HuH-7.5 (cell line): ENCODE results near the gene TDG.
A peak's percentile ranks its signal among the peaks of the same experiment; 100 is the strongest.
"Not testable (repeated sequence)": the region's sequence is repeated elsewhere in the genome, so short reads cannot be mapped to it uniquely, and the experiment has no call there.

Source experiments
- DNase-seq: peaks from one replicate; pipeline ENCODE4 v3.0.0; 2011; ENCODE audit warnings: low spot score

The TDG gene

DNA sequence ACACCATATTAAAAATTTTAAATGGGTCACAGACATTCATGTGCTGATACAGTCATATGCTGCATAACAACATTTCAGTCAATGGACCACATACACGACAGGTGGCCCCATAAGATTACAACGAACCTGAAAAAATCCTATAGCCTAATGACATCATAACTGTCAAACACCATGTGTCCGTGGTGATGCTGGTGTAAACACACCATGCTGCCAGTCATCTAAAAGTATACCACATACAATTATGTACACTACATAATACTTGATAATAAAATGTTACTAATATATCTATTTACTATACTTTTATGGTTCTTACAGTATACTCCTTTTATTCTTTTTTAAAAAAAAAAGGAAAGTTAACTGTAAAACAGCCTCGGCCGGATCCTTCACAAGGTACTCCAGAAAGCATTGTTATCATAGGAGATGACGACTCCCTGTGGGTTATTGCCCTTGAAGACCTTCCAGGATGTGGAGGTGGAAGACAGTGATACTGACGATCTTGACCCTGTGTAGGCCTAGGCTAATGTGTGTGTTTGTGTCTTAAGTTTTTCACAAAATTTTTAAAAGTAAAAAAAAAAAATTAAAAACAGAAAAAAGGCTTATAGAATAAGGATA, 5.0 kb upstream of the TDG start:
- DNase-seq: no peak

DNA sequence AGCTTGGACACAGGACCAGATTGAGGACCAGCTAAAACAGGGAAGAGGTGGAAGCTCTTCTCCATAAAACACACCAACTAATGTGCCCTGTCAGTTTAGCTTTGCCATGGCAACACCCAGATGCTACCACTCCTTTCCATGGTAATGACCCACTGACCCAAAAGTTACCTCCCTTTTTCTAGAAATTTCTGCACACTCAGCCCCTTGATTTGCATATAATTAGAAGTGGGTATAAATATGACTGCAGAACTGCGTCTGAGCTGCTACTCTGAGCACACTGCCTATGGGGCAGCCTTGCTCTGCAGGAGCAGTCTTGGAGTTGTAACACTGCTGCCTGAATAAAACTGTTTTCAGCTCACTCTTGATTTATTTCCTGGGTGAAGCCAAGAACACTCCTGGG, 3.2 kb upstream of the TDG start:
- DNase-seq: no peak

DNA sequence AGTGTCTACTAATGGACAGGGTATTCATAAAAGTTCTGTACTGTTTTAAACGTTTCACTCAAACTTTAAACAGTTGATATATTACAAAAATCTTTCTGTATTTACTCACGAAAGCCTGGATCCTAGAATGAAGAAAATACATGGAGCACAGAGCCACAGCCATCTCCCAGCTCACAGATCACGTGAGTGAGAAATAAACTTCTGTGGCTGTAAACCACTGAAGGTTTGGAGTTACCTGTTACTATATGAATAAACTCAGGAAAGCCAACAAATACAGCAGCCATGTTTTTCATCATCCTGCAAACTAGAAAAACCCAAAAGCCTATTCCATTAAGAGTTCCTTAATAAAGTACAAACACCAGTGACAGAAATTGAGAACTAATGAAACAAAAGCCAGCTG, 867 bp upstream of the TDG start:
- no peak for DNase-seq

DNA sequence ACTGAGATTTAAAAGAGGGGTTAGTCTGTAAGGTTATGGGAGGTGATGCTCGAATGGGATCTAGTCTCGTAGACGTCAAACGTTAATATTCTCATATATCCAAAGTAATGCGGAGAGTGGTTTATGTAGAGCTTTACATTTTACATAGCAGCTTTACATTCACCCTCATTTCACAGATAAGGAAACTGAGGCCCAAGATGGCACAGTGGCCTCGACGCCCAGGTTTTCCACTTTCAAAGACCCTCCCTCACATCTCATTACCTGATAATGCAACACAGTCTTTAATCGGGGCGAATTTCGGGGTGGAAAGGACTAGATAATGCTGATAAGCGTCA, 450 bp upstream of the TDG start:
- DNase-seq: no peak

DNA sequence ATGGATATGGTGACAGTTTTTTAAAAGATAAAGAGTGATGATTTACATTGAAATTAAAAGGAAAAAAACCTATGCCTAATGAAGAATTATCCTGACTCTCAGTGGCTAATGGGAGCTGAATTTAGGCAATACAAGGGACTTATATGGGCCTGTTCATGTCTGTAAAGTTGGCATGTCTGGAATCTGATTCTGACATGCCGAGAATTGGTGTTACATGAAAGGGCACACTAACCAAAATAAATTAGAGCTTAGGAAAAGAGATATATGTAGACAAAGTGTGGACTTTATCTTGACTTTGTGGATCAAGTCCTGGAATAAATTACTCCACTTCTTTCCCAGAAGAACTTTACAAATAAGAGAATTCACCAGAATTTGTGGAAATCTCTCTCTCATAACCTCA, 1.1 kb downstream of the TDG start:
- no peak for DNase-seq

DNA sequence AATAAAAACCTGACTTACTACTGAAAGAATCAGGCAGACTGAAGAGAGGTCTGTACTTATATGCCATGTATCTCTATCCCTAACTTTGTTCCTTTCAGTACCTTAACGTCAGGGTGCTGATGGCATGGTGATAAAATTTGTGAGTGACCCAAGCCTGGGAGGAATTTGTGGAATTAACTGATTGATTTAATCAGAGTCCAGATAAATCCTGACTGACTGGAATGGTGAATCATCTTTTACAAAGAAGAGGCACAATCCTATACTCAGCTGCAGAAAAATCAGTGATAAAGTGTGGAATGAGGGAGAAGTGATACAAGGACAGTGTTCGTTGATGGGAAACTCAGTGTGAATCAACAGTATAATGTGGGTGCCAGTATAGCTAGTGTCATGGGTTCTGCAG, 3.7 kb downstream of the TDG start:
- no peak for DNase-seq

DNA sequence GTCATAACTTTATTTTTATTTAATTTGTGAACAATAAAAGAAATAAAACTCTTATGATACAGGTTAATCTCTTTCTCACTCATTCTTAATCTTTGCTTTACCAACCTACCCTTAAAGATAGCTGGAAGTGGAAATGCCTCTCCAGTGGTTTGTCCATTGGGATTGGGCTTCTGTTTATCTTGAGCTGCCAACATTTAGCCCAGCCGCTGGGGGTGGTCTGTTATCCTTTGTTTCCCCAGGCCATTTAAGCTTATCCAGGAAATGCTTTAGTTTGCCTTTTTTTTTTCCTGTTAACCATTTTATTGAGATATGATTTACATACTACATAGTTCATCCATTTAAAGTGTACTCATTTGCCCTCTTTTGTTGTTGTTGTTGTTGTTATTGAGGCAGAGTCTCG, 8.2 kb downstream of the TDG start:
- DNase-seq: no peak

DNA sequence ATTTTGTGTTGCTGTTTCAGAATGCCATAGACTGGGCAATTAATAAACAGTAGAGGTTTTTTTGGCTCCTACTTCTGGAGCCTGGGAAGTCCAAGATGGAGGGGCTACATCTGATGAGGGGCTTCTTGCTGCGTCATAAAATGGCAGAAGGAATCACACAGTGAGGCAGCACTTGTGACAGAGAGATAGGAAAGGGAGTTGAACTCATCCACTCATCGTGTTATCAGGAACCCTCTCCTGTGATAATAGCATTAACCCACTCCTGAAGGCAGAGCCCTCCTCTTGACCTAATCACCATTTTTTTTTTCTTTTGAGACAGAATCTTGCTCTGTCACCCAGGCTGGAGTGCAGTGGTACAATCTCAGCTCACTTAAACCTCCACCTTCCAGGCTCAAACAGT, 9.7 kb downstream of the TDG start:
- DNase-seq: no peak

DNA sequence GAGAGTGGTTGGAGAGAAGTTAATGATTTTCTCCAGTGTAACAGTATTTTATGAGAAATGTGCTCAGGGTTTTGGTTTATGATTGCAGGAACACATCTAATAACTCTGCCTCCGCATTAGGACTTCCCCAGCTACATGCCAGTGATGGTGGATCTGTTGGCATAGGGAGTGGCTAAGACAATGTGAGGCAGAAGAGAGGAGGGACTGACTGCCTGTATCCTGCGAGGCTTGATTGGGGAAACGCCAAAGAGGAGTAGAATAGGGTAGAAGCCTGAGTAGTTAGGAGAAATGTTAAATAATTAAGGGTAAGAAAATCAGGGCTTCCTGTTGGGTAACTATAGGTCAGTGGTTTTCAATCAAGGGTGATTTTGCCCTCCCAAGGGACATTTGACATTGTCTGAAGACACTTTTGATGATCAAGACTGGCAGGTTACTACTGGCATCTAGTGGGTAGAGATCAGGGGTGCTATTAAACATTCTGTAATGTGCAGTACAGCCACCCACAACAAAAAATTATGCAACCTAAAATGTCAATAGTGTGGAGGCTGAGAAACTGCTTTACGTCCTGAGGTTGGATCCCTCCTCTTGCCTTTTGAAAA, 12.8 kb downstream of the TDG start:
- no peak for DNase-seq

DNA sequence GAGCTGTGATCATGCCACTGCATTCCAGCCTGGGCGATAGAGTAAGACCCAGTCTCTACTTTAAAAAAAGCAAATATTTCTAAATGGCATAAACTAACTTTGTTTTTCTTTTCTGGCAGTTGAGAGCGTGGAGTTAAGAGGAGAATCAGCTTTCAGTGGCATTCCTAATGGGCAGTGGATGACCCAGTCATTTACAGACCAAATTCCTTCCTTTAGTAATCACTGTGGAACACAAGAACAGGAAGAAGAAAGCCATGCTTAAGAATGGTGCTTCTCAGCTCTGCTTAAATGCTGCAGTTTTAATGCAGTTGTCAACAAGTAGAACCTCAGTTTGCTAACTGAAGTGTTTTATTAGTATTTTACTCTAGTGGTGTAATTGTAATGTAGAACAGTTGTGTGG, 21.2 kb downstream of the TDG start:
- DNase-seq: no peak

DNA sequence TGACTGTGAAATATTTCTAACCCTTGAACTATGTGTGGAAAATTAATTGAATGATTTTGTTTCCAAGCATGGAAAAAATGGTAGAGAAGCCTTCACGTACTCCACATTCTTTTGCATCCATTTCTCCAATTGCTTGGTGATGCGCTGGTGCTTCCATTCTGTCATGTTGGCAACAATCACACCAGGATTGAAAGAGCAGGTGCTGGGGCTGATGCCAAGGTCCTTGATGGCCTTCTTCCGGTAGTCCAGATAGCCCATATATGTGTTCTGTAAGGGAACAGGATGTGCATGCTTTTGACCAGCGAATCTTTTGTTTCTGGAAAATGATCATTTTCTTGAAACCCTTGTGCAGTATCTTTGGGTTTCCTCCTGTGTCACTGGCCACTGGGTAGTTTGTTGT, 28.6 kb downstream of the TDG start:
- DNase-seq: no peak

DNA sequence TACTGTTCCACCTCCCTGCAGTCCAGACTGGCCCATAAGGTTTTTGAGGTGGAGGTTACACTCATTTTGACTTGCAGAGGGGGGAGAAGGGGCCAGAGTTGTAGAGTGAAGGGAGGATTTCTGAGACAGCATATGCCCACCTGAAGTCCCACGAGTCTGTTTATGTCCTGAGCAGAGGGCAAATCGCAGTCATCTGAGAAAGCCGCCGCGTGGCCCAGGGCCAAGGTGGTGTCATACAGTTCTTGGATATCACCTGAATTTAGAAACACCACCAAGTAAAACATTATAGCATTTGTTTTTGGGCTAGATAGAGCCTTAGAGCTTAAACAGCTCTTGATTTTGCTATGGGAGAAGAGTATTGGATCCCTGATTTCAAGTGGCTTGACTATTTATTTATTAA, 30.9 kb downstream of the TDG start:
- DNase-seq: no peak

DNA sequence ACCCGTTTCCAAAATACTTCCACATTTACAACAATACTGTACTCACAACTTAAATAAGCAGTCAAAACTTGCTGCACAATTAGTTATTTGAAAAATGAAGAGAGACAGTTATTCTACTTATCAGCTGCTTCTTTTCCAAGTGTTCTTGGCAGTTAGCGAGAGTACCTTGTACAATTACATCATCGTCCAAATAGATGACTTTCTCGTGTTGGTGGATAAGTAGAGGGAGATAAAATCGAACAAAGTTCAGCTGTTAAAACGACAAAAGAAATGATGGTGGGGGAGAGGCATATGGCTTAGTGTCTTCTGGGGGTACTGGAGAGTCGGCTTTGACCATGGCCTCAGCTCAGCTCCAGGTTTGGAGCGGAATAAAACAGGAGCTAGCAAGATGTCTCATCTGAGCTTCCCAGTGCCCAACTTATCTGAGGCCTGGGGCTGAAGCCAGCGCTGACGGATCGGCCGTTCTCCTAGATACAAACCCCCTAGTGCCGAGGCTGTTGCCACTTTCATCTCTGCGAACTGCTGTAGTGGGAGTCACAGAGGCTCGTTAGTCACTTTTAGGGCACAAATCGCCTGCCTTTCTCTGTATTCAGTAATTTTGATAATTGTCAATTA, 31.7 kb downstream of the TDG start:
- DNase-seq: peak; percentile 15

DNA sequence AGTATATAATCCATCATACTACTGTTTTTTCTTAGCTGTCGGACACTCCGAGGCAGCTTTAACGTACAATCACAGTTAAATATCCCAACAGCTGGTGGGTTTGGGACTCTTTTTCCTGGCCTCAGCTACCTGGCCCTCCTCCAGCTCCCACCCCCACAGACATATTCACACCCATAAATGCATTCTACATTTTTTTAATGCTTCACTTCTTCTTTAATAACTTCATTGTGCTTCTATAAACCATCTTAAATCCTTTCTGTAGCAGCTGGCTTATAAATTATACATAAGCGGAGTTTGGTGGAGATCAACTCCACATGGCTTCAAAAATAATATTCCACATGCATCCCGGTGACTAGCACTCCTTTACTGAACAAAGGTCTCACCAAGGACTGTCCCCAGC, 33.3 kb downstream of the TDG start:
- no peak for DNase-seq

DNA sequence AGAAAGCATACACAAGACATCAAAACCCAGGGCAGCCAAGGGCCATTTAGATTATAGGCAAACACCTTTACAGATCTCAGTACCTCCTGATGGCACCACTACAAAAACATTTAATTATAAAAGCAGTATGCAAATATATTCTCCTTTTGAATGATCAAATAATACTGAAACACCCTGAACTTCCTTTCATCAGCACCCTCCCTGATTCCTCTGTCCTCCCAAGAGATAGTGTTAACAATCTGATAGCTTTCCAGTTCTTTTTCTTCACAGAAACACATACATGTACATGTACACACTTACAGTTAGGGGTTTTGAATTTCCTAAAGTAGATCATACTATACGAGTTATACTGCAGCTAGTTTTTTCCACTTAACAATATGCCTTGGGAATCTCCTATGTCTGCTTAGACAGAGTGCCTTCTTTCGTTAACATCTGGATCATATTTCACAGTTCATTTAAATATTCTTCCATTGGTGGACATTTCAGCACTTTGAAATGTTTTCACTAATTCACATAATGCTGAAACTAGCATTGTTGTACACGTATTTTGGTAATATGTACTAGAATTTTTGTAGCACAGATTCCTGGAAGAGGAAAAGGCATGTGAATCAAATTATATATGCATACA, 35.2 kb downstream of the TDG start:
- DNase-seq: no peak

DNA sequence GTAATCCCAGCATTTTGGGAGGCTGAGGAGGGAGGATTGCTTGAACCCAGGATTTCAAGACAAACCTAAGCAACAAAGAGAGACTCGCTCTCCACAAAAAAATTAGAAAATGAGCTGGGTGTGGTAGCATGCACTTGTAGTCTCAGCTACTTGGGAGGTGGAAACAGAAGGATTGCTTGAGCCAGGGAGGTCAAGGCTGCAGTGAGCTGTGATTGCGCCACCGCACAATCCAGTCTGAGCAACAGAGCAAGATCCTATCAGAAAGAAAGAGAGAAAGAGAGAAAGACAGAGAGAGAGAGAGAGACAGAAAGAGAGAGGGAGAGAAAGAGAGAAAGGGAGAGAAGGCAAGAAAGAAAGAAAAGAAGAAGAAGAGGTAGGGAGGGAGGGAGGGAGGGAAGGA, 37.0 kb downstream of the TDG start:
- no peak for DNase-seq

DNA sequence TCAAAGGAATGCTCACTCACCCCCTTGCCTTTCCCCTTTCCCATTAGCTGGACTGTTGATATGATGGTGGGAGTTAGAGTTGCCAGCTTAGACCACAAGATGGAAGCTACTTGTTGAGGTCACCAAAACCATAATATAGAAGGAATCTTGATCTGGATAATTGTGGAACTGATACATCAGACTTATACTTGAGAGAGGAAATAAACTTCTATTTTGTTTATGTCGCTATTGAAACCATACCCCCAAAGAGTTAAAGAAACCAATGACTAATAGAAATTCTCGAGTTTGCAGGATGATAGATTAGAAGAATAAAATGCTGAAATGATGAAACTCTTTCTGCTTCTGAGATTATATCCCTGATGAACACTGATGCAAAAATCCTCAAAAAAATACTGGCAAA, 37.9 kb downstream of the TDG start:
- DNase-seq: no peak

DNA sequence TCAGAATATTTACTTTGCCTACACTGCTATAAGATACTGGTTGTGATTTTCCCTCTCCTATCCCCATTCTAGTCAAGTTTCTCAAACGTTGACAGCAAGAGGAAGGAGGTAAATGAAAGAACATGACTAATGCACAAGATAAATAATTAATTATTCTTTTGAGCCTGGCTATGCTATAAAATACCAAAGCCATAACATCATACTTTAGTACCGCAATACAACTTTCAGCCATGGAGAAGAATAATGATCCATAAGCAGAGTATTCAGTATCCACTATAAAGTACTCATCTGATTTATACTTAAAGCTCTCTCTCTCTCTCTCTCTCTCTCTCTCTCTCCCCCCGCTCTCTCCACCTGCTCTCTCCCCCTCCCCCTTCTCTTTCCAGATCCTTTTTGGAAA, 41.3 kb downstream of the TDG start:
- DNase-seq: no peak

DNA sequence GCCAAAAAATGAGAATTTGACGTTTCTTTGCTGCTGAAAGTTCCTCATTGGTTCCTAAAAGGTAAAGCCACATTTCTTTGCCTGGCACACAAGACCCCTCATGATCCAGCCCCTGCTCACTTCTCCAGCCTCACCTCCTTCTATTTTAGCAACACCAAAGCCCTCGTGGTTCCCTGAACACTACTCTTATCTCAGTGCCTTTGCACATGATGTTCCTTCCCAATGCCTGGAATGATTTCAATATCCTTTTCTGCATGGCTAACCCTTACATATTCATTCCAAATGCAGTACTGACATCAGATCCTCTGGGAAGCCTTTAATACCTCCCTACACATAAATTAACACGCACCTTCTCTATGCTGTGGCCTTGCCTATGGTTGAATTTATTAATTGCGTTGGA, 44.4 kb downstream of the TDG start:
- no peak for DNase-seq

DNA sequence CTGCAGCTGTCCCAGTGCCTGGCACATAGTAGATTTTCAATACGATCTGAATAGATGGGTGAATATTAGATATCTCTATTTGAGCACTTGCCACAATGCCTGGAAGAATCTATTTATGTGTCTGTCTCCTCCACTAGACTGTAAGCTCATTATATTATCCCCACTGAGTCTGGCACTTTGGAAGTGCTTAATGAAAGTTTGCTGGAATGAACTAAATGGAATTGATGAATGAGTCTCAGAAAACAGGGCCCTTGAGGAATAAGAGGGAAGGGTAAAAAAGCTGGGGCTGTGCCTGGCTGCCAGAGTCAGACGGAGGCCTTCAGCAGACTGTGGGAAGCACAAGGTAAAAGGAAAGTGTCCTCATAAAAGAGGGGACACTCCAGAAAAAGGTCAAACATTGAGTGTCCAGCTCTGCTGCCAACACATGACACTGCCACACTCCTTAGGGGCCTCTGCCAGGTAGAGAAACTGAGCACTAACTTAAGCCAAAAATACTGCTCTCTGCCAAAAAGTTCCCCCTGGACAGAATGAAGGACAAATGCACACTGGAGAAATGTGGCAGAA, 45.0 kb downstream of the TDG start:
- DNase-seq: no peak

DNA sequence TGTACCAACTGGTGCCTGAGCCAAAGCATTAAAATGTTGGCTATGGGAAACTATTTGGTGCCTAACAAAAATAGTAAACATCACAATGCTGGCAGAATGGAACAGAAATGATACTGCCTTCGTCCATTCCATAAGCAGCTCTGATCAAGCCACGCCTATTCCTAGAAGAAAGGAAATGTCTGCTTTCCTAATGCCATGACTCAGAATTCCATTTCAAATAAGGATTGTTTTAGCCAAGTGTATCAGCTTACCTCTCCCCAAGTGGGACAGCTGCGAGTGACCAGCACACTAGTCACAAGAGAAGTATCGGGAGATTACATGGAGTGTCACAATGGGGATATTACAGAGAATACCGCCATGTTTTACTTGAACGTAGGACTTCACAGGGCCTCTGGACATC, 45.6 kb downstream of the TDG start:
- no peak for DNase-seq

DNA sequence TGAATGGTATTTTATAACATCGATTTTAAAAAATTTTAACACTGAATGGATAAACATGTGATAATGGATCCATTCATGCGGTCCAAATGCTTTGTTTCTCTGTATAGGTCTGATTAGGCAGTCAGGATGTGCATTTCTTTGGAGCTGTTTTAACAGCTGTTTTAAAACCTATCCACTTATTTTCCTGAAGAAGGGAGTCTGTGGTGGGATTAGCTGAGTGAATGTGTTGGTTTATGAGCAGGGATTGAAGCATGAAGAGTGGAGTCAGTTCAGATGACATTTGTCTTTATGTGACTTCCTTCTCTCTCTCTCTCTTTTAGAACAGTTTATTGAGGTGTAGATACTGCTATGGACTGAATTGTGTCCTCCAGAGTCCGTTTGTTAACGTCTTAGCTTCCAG, 46.7 kb downstream of the TDG start:
- no peak for DNase-seq

DNA sequence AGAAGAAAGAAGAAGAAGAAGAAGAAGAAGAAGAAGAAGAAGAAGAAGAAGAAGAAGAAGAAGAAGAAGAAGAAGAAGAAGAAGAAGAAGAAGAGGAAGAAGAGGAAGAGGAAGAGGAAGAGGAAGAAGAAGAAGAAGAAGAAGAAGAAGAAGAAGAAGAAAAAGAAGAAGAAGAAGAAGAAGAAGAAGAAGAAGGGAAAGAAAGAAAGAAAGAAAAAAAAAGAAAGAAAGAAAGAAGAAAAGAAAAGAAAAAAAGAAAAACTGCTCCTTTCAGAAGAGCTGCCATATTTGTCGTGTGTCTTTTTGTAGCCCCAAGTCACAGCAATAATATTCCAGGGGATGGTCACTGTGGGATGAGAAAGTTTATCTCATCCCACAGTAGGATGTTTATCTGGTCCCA, 56.2 kb downstream of the TDG start:
- DNase-seq: not testable (repeated sequence)

DNA sequence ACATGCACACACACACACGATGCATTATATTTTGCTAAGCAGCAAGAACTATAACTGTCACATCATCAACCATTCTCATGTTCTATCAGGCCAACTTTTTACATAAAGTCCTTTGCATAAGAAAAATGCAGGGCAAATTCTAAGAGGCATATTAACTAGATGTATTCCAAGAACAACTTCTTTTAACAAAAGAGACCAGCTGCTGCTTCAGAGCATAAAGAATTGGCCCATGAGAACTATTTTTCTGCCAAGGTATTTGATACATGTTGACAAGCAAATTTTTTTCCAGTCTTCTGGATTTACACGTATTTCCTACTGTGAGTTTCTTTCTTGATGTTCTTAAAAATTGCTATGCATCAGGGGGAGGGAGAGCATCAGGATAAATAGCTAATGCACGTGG, 57.1 kb downstream of the TDG start:
- DNase-seq: no peak
